ENCODE results near the gene DNAI7.

GRCh38 chr12:25101092-25101445, 93.9 kb downstream of the DNAI7 start:
- TF ChIP-seq EGR1 (IDR thresholded peaks at IDR 0.05) (no peak), ZBTB7A (IDR thresholded peaks at IDR 0.05; ENCODE audit: low read depth) (no peak), MAX (IDR thresholded peaks at IDR 0.05) (no peak)
- TF ChIP-seq, protein P1, sequence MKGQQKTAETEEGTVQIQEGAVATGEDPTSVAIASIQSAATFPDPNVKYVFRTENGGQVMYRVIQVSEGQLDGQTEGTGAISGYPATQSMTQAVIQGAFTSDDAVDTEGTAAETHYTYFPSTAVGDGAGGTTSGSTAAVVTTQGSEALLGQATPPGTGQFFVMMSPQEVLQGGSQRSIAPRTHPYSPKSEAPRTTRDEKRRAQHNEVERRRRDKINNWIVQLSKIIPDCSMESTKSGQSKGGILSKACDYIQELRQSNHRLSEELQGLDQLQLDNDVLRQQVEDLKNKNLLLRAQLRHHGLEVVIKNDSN (IDR thresholded peaks at IDR 0.05), result no peak
- TF ChIP-seq, protein P2, sequence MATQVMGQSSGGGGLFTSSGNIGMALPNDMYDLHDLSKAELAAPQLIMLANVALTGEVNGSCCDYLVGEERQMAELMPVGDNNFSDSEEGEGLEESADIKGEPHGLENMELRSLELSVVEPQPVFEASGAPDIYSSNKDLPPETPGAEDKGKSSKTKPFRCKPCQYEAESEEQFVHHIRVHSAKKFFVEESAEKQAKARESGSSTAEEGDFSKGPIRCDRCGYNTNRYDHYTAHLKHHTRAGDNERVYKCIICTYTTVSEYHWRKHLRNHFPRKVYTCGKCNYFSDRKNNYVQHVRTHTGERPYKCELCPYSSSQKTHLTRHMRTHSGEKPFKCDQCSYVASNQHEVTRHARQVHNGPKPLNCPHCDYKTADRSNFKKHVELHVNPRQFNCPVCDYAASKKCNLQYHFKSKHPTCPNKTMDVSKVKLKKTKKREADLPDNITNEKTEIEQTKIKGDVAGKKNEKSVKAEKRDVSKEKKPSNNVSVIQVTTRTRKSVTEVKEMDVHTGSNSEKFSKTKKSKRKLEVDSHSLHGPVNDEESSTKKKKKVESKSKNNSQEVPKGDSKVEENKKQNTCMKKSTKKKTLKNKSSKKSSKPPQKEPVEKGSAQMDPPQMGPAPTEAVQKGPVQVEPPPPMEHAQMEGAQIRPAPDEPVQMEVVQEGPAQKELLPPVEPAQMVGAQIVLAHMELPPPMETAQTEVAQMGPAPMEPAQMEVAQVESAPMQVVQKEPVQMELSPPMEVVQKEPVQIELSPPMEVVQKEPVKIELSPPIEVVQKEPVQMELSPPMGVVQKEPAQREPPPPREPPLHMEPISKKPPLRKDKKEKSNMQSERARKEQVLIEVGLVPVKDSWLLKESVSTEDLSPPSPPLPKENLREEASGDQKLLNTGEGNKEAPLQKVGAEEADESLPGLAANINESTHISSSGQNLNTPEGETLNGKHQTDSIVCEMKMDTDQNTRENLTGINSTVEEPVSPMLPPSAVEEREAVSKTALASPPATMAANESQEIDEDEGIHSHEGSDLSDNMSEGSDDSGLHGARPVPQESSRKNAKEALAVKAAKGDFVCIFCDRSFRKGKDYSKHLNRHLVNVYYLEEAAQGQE (IDR thresholded peaks at IDR 0.05; ENCODE audit: low read depth), result no peak

All from Ishikawa (cell line).